GM08714 (cell line): ENCODE measurements around the gene APOBEC3C.

ENCODE experiments used
- H3K4me3 ChIP-seq: fragments of 200-500 bp; sonication (Bioruptor generic); 2 replicates; pipeline ENCODE4 v1.5.1; 2014; ENCODE audit warnings: mild to moderate bottlenecking, low read length, inconsistent platforms
- ZNF274 ChIP-seq: IDR thresholded peaks from 2 replicates; pipeline ENCODE4 v1.6.1; 2012; ENCODE audit warnings: mild to moderate bottlenecking, low read depth, low read length

Gene APOBEC3C

DNA sequence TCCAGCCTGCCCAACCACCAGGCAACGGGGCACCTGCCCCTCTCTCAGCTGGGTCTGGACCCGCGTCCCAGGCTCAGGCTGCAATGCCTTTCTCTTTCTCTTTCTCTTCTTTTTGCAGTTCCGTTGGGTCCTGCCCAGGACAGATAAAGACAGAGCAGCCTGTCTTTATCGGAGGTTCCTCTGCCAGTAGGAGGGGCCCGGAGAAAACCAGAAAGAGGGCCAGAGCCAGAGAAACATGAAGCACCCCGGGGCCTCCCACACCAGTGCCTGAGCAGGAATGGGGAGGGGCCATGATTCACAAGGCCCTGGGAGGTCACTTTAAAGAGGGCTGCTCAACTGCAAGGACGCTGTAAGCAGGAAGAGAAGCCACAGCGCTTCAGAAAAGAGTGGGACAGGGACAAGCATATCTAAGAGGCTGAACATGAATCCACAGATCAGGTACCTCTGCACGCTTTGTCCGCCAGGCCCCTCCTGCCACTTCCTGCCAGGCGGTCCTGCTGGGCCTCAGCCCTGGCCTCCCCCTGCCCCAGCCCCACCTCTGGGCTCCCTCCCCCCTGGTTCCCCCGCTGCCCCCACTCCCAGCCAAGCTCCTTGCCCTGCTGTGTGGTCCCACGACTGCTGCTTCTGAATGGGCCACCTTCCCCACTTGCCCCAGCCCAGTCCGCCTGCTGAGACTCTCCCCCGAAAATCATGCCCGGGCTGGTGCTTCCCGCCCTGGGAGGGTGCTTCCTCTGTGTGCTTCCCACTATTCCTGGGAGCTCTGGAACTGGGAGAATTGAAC lies at the start of gene APOBEC3C:
Gene APOBEC3C, plus strand, starts transcription at position 316 of the 781 bp plus-strand sequence. Its CDS starts 106 bp downstream, at position 422.
- H3K4me3 ChIP-seq = peak within 1 kb of the TSS; percentile 91
- no peak for TF ChIP-seq ZNF274

DNA sequence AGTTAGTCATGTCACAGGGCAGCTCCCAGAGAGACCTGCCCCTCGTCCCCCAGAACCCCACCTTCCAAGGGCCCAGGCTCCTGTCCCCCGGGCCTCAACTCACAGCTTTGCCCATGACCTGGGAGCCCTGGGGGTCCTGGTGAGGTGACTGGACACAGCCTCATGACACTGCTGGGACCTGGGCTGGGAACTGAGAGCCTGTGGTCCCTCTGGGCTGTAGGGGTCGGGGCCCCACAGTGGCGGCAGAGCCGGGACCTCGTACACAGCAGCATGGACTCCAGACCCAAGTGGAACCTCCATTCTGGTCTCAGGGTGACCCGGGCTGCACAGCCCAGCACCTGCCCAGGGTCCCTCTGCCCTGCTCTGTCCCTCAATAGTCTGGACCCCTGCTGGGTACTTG lies 49.8 kb upstream of the APOBEC3C start:
- no peak for TF ChIP-seq ZNF274
- H3K4me3 ChIP-seq = no peak overlapping the region

DNA sequence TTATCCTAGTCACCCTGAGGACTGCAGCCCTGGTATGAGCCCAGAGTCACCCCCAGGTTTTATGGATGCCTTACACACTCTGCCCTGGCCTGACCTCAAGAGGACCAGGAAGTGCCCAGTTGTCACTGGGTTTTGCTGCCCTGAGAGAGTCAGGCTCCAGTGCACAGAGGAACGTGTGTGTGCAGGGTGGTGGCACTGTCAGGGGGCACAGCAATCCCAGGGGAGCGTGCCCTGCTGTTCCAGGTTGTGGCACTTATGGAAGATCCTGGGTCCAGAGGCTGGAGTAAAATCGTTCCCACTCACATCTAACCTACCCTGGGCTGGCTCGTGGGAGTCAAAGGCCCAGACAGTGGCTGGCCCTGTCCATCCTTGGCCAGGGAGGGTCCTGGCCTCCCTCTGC lies 49.1 kb upstream of the APOBEC3C start:
- no peak overlapping the region for H3K4me3 ChIP-seq
- TF ChIP-seq ZNF274 = no peak

GRCh38 chr22:38965614-38966379 lies 48.3 kb upstream of the APOBEC3C start:
- no peak overlapping the region for H3K4me3 ChIP-seq
- no peak for TF ChIP-seq ZNF274

- TF ChIP-seq ZNF274 = no peak
- no peak overlapping the region for H3K4me3 ChIP-seq
Observed at GRCh38 chr22:38966380-38966702, 47.7 kb upstream of the APOBEC3C start.

GRCh38 chr22:38966942-38967341 lies 47.1 kb upstream of the APOBEC3C start:
- no peak for TF ChIP-seq ZNF274
- H3K4me3 ChIP-seq = no peak overlapping the region

DNA sequence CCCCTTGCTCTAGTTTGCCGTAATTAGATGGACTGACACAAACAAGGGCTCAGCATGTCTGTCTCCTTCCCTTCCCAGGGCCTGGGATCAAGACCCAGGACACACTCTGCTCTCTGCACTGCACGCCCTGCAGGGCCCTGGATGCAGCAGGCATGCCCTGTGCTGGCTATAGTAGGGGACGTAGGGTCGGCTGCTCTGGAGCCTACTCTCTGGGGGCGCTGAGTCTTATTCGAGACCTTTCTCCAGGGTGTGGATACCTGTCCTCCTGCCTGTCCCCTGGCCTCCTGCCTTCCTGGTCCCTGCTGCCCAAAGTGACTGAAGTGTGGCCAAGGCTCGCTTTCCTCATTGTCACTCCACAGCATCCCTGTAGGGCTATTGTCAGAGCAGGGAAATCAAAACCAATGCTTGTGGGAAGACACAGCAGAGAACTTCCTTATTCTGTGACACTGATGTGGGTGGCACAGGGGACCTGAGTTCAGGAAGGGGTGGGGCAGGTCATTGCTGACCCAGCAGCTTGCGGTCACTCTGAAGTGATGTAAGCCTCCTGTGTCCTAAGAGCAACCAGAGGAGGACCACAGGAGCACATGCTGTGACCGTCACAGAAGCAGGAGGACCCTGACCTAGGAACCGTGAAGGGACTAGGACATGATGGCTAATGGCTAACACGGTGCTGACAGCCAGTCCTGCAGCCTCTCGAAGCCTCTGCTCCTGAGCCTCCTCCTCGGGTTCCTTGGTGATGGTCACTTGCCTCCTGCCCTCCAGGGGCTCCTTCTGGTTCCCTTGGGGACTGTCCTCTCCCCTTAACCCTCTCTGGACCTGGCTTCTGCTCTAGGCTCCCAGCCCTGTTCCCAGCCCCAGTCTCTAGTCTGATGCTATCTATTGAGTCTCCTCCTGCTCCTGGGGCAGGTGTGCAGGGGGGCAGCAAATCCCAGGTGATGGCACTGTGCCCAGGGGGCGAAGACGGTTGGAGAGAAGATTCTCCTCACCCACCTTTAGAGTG lies 46.3 kb upstream of the APOBEC3C start:
- no peak for TF ChIP-seq ZNF274
- H3K4me3 ChIP-seq = no peak overlapping the region

GRCh38 chr22:38968801-38969200 lies 45.3 kb upstream of the APOBEC3C start:
- TF ChIP-seq ZNF274 = no peak
- no peak overlapping the region for H3K4me3 ChIP-seq

GRCh38 chr22:38970551-38970950 lies 43.5 kb upstream of the APOBEC3C start:
- TF ChIP-seq ZNF274 = no peak
- no peak overlapping the region for H3K4me3 ChIP-seq

DNA sequence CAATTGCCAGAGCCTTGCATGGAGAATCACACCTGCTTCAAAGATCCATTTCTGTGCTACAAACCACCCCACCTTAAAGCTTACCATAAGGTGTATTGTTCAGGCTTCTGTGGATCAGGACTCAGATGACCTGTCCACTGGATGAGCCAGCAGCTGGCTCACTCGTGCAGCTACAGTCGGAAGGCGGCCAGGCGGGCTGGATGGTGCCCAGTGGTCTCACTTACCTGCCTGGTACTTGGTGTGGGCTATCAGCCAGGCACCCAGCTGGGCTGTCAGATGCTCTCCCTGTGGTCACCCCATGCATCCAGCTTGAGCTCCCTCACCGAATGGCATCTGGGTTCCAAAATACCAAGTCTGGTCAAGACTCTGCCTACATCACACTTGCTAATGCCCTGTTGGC lies 42.9 kb upstream of the APOBEC3C start:
- TF ChIP-seq ZNF274 = no peak
- H3K4me3 ChIP-seq = no peak overlapping the region

DNA sequence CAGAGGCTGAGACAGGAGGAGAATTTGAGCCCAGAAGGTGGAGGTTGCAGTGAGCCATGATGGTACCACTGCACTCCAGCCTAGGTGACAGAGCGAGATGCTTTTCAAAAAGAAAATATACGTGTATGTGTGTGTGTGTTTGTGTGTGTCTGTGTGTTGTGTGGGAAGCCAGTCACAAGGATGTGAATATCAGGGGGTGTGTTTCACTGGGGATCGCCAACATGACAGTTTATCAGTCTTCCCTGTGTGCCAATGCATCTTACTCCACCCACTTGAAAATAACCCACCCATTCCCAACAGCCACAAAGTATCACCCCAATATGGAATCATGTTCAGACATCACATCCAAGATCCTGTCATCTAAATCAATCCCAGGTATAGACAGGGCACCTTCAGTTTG lies 42.3 kb upstream of the APOBEC3C start:
- H3K4me3 ChIP-seq = no peak overlapping the region
- no peak for TF ChIP-seq ZNF274

DNA sequence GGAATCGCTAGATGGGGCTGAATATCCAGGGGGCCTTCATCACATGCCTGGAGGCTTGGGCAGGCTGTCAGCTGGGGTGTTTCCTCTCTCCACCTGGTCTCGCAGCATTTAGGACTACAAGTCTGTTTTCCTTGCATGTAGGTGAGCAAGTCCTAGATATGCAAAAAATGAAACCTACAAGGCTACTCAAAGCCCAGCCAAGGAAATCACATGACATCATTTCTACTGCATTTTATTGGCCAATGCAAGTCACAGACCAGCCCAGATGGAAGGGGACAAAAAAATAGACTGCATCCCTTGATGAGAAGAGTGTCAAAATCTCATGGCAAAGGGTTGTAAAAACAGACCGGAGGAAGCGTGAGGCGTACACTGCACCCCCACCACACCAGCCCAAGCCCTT lies 41.5 kb upstream of the APOBEC3C start:
- H3K4me3 ChIP-seq = no peak overlapping the region
- no peak for TF ChIP-seq ZNF274

GRCh38 chr22:38973289-38974169 lies 40.5 kb upstream of the APOBEC3C start:
- no peak overlapping the region for H3K4me3 ChIP-seq
- TF ChIP-seq ZNF274 = no peak
